Ascending aorta (tissue), 2 donors: ENCODE measurements around the gene GALNT16. TPM values are rescaled to one million over a fixed set of nuclear protein-coding genes. Genes with fewer than 3 reads are reported as not detected.

Source experiments
- DNase-seq, 2 donors: peaks; one replicate each; pipeline ENCODE4 v3.0.0-alpha.2; 2019; ENCODE audit warnings: low spot score in 2 of 2
- H3K27ac ChIP-seq, 2 donors: fragments of 200-600 bp; sonication (generic); one replicate each; pipeline ENCODE4 v1.5.1; 2016 to 2017; ENCODE audit warnings: mild to moderate bottlenecking in 1 of 2
- H3K27me3 ChIP-seq: fragments of 200-600 bp; sonication (generic); one replicate; pipeline ENCODE4 v1.5.1; 2017
- H3K36me3 ChIP-seq, 2 donors: fragments of 200-600 bp; sonication (generic); one replicate each; pipeline ENCODE4 v1.5.1; 2016
- H3K4me1 ChIP-seq, 2 donors: fragments of 200-600 bp; sonication (generic); one replicate each; pipeline ENCODE4 v1.5.1; 2016 to 2017; ENCODE audit warnings: mild to moderate bottlenecking in 1 of 2
- H3K4me3 ChIP-seq, 2 donors: fragments of 200-600 bp; sonication (generic); one replicate each; pipeline ENCODE4 v1.5.1; 2016 to 2017; ENCODE audit warnings: mild to moderate bottlenecking in 1 of 2
- H3K9me3 ChIP-seq, 2 donors: fragments of 200-600 bp; sonication (generic); one replicate each; pipeline ENCODE4 v1.5.1; 2016
- intact Hi-C: fragments of 100-400 bp; cut with DNase I; formaldehyde crosslinking; loops from one replicate; pipeline ENCODE4 v1.15.1; 2023
- total RNA-seq: library from RNA; depleted of rRNA; stranded (reverse); fragments of >200 nt; gene quantifications from one replicate; pipeline ENCODE4 v1.1.0, GENCODE V29; 2016
- TF ChIP-seq, protein P1 (sequence below), 3 experiments: fragments of 200-600 bp in 2 of 3; fragments of 450-650 bp in 1 of 3; sonication (generic) in 2 of 3; IDR thresholded peaks; one replicate each; pipeline ENCODE4 v1.5.1; 2016 to 2019; ENCODE audit warnings: antibody characterized with exemption in 3 of 3, mild to moderate bottlenecking in 1 of 3, moderate library complexity in 1 of 3

GALNT16 gene
- total RNA-seq, 1 donor from 2014 or later = 38.0 TPM

DNA sequence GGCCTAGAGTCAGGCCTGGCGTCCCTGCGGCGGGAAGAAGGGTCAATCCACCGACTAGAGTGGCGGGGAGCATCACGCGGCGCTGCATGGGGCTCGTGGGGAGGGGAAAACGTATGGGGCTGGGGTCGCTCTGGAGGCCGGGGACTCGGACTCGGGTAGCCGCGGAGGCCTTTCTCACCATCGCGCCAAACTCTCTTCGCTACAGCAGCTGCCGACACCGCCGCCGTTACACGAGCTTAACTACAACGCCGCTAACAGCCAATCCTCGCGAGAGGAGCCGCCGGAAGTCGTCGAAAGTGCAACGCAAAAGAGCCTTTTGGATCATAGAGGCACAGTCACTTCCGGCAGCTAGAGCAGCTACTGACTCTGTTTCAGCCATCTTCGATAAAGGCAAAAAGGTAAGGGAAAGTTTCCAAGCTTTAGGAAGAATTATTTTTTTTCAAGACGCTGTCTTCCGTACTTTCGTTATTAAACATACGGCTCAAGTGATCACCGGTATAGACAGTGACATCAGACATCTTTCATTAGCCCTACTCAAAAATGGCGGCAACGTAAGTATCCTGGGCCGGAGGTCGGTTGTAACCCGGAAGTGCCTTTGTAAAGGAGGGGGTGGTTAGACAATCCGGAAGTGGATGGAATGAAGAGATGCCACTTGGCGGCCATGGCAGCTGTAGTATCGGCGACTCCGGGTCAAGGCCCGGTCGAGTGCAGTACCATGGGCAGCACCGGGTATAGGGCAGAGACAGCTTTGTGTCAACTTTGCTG, 138.3 kb downstream of the GALNT16 start, which contains the start of the genes ERH and SLC39A9:
TSS of gene ERH (minus strand) at position 247 of the 765 bp plus-strand sequence. CDS start at position 181, 66 bp downstream.
TSS of gene SLC39A9 (plus strand) at position 640 of the 765 bp plus-strand sequence. CDS start 678 bp downstream, outside the sequence.
- intact Hi-C loops = loop anchor here (2.0 to 10.0 kb wide), 5 partner anchors 64 to 1579 kb away; partner anchors contain the start of genes DCAF5, RAD51B and SRSF5
- Histone ChIP-seq H3K4me3 (peak within 1 kb of the TSS; percentile 82 to 95), H3K9me3 (no peaks in the 10 kb centered on the region), H3K4me1 (peaks cover 8 to 34% of the 10 kb centered on the region in 2 donors), H3K27me3 (no peaks in the 10 kb centered on the region), H3K27ac (peak within 1 kb of the TSS; percentile 87 to 92), H3K36me3 (peaks cover 22 to 26% of the 10 kb centered on the region in 2 donors)
- peak; percentile 85 to 98 for DNase-seq
- TF ChIP-seq, protein P1, sequence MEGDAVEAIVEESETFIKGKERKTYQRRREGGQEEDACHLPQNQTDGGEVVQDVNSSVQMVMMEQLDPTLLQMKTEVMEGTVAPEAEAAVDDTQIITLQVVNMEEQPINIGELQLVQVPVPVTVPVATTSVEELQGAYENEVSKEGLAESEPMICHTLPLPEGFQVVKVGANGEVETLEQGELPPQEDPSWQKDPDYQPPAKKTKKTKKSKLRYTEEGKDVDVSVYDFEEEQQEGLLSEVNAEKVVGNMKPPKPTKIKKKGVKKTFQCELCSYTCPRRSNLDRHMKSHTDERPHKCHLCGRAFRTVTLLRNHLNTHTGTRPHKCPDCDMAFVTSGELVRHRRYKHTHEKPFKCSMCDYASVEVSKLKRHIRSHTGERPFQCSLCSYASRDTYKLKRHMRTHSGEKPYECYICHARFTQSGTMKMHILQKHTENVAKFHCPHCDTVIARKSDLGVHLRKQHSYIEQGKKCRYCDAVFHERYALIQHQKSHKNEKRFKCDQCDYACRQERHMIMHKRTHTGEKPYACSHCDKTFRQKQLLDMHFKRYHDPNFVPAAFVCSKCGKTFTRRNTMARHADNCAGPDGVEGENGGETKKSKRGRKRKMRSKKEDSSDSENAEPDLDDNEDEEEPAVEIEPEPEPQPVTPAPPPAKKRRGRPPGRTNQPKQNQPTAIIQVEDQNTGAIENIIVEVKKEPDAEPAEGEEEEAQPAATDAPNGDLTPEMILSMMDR (IDR thresholded peaks at IDR 0.05) = no peak

DNA sequence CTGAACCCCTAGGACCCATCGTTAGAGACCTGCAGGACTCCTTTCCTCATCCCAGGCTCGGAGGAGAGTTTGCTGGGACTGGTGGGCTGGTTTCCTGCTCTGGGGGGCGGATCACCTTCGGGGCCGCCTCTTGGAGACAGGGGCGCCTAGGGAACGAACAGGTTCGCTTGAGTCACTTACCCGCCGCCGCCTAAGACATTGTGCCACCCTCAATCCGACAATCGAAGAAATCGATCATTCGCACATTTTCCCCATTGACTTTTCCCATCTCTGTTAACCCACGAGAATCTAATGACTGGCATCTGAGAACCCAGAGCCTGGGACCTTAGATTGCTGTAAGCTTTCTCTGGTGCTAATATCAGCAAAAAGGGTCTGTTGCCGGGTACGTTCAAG, 138.9 kb downstream of the GALNT16 start:
- Histone ChIP-seq H3K4me1 (peaks cover 8 to 34% of the 10 kb centered on the region in 2 donors), H3K27me3 (no peaks in the 10 kb centered on the region), H3K27ac (peak overlapping the region; percentile 87 to 92), H3K9me3 (no peaks in the 10 kb centered on the region), H3K4me3 (peak overlapping the region; percentile 82 to 95), H3K36me3 (peaks cover 16 to 21% of the 10 kb centered on the region in 2 donors)
- intact Hi-C loops = loop anchor here (2.0 to 10.0 kb wide), 5 partner anchors 63 to 1580 kb away; partner anchors contain the start of genes DCAF5, RAD51B and SRSF5
- no peak for DNase-seq
- TF ChIP-seq, protein P1 (IDR thresholded peaks at IDR 0.05) = no peak

DNA sequence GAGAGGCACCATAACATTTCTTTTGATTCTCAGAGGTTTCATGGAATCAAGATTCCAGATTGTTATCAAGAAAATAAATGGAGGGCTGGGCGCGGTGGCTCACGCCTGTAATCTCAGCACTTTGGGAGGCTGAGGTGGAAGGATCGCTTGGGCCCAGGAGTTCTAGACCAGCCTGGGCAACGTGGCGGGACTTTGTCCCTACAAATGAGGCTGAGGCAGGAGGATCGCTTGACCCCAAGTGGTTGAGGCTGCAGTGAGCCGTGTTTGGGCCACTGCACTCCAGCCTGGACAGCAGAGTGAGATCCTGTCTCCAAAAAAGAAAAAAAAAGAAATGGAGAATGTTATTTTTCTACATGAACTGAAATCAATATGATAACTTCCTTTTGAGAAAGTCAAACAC, 139.8 kb downstream of the GALNT16 start:
- TF ChIP-seq, protein P1 (IDR thresholded peaks at IDR 0.05) = no peak
- H3K27ac ChIP-seq = no peak overlapping the region
- H3K27me3 ChIP-seq = no peaks in the 10 kb centered on the region
- H3K4me3 ChIP-seq = peak overlapping the region; percentile 82 to 95
- intact Hi-C loops = loop anchor here (2.0 to 10.0 kb wide), 5 partner anchors 63 to 1581 kb away; partner anchors contain the start of genes DCAF5, RAD51B and SRSF5
- no peaks in the 10 kb centered on the region for H3K9me3 ChIP-seq
- peaks cover 7 to 11% of the 10 kb centered on the region in 2 donors for H3K36me3 ChIP-seq
- no peak for DNase-seq
- H3K4me1 ChIP-seq = peaks cover 8 to 34% of the 10 kb centered on the region in 2 donors

DNA sequence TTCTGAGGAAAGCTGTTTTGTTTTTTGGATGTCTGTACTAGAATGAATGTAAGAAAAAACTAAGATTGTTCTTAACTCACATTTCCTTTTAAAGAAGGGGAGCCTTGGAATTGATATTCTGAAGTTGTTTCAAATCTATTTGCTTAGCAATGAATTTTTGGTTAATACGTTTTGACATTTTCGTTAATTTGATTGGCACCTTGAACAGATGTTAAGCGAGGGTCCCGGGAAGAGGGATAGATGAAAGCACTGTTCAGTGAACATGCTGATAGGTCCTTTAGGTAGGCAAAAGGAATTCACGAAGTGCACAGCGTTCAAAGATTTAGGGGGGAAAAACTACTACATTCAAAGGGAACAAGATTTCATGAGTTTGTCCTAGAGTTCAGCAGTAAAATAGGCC, 140.2 kb downstream of the GALNT16 start:
- H3K4me1 ChIP-seq = peaks cover 8 to 34% of the 10 kb centered on the region in 2 donors
- intact Hi-C loops = no loop called here
- TF ChIP-seq, protein P1 (IDR thresholded peaks at IDR 0.05) = no peak
- DNase-seq = no peak
- peaks cover 3 to 7% of the 10 kb centered on the region in 2 donors for H3K36me3 ChIP-seq
- H3K27ac ChIP-seq = no peak overlapping the region
- H3K9me3 ChIP-seq = no peaks in the 10 kb centered on the region
- peak overlapping the region; percentile 82 to 95 for H3K4me3 ChIP-seq
- H3K27me3 ChIP-seq = no peaks in the 10 kb centered on the region

DNA sequence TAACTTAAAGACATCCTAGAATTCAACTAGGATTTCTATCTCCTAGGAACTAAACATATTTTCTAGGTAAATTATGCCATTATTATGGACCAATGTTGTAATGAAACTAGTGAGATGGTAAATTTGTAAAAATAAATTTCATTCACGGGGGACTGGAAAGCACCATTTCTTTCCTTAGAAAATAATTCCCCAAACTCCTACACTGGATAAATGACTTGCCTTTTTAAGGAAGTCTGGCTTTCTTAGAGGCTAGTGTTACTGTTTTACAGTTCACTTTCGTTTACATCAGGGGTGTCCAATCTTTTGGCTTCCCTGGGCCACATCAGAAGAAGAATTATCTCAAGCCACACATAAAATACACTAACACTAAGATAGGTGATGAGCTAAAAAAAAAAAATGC, 141.9 kb downstream of the GALNT16 start:
- Histone ChIP-seq H3K4me1 (peaks cover 8 to 31% of the 10 kb centered on the region in 2 donors), H3K27ac (no peak overlapping the region), H3K36me3 (no peaks in the 10 kb centered on the region), H3K9me3 (no peaks in the 10 kb centered on the region), H3K4me3 (no peak overlapping the region), H3K27me3 (no peaks in the 10 kb centered on the region)
- TF ChIP-seq, protein P1 (IDR thresholded peaks at IDR 0.05) = no peak
- DNase-seq = no peak
- intact Hi-C loops = no loop called here
